Osteocyte (in vitro differentiated cells): ENCODE measurements around the gene GFOD1. TPM values are rescaled to one million over a fixed set of nuclear protein-coding genes. Genes with fewer than 3 reads are reported as not detected.

Experiments
- DNase-seq: peaks from one replicate; pipeline ENCODE4 v3.0.0; 2021; ENCODE audit warnings: mixed read lengths; ENCODE audit not compliant: unreplicated experiment; ENCODE audit errors: extremely low spot score
- H3K27ac Mint-ChIP-seq: one replicate; pipeline ENCODE4 v1.8.0; 2021; ENCODE audit warnings: mild to moderate bottlenecking, mixed read lengths; ENCODE audit not compliant: unreplicated experiment
- H3K27me3 Mint-ChIP-seq: one replicate; pipeline ENCODE4 v1.8.0; 2021; ENCODE audit warnings: mixed read lengths; ENCODE audit not compliant: unreplicated experiment
- H3K36me3 Mint-ChIP-seq: one replicate; pipeline ENCODE4 v1.8.0; 2021; ENCODE audit warnings: mixed read lengths; ENCODE audit not compliant: unreplicated experiment
- H3K4me1 Mint-ChIP-seq: one replicate; pipeline ENCODE4 v1.8.0; 2021; ENCODE audit warnings: mixed read lengths; ENCODE audit not compliant: unreplicated experiment
- H3K4me3 Mint-ChIP-seq: one replicate; pipeline ENCODE4 v1.8.0; 2021; ENCODE audit warnings: mild to moderate bottlenecking, moderate library complexity, mixed read lengths; ENCODE audit not compliant: unreplicated experiment
- H3K9me3 Mint-ChIP-seq: one replicate; pipeline ENCODE4 v1.8.0; 2021; ENCODE audit warnings: mixed read lengths; ENCODE audit not compliant: unreplicated experiment
- CTCF ChIP-seq: fragments of 200-600 bp; sonication (generic); IDR thresholded peaks from 2 replicates; pipeline ENCODE4 v1.5.0; 2021; ENCODE audit warnings: antibody characterized with exemption, mild to moderate bottlenecking, moderate library complexity
- total RNA-seq: library from RNA; stranded (reverse); gene quantifications from 2 replicates; pipeline ENCODE4 v1.2.1, GENCODE V29; 2021

The GFOD1 gene
- total RNA-seq, 1 donor from 2014 or later: 0.89 TPM

- no peaks in the 10 kb centered on the region for H3K9me3 Mint-ChIP-seq
- H3K4me1 Mint-ChIP-seq: no peaks in the 10 kb centered on the region
- no peak for TF ChIP-seq CTCF
- no peak overlapping the region for H3K27ac Mint-ChIP-seq
- no peak for DNase-seq
- H3K36me3 Mint-ChIP-seq: no peaks in the 10 kb centered on the region
- H3K27me3 Mint-ChIP-seq: no peaks in the 10 kb centered on the region
- no peak overlapping the region for H3K4me3 Mint-ChIP-seq
Measured at GRCh38 chr6:13478525-13478966, 8.9 kb downstream of the GFOD1 start.

GRCh38 chr6:13474787-13475186 lies 12.6 kb downstream of the GFOD1 start:
- no peak overlapping the region for H3K4me3 Mint-ChIP-seq
- H3K36me3 Mint-ChIP-seq: no peaks in the 10 kb centered on the region
- peak; percentile 10 for DNase-seq
- no peak for TF ChIP-seq CTCF
- H3K27me3 Mint-ChIP-seq: no peaks in the 10 kb centered on the region
- no peaks in the 10 kb centered on the region for H3K9me3 Mint-ChIP-seq
- H3K4me1 Mint-ChIP-seq: peaks cover 7% of the 10 kb centered on the region
- H3K27ac Mint-ChIP-seq: no peak overlapping the region

GRCh38 chr6:13474360-13474759 lies 13.0 kb downstream of the GFOD1 start:
- Mint-ChIP-seq H3K4me1 (peaks cover 7% of the 10 kb centered on the region), H3K27me3 (no peaks in the 10 kb centered on the region), H3K4me3 (no peak overlapping the region), H3K9me3 (no peaks in the 10 kb centered on the region), H3K36me3 (no peaks in the 10 kb centered on the region), H3K27ac (no peak overlapping the region)
- TF ChIP-seq CTCF: no peak
- DNase-seq: no peak

- H3K27me3 Mint-ChIP-seq: no peaks in the 10 kb centered on the region
- H3K36me3 Mint-ChIP-seq: no peaks in the 10 kb centered on the region
- TF ChIP-seq CTCF: no peak
- H3K4me1 Mint-ChIP-seq: peaks cover 7% of the 10 kb centered on the region
- DNase-seq: peak; percentile 48
- H3K27ac Mint-ChIP-seq: no peak overlapping the region
- H3K4me3 Mint-ChIP-seq: no peak overlapping the region
- no peaks in the 10 kb centered on the region for H3K9me3 Mint-ChIP-seq
Measured at GRCh38 chr6:13473768-13474165, 13.6 kb downstream of the GFOD1 start.

- no peaks in the 10 kb centered on the region for H3K9me3 Mint-ChIP-seq
- no peak overlapping the region for H3K27ac Mint-ChIP-seq
- no peak overlapping the region for H3K4me3 Mint-ChIP-seq
- peak; percentile 25 for DNase-seq
- no peak for TF ChIP-seq CTCF
- no peaks in the 10 kb centered on the region for H3K36me3 Mint-ChIP-seq
- no peaks in the 10 kb centered on the region for H3K27me3 Mint-ChIP-seq
- H3K4me1 Mint-ChIP-seq: peaks cover 7% of the 10 kb centered on the region
Measured at GRCh38 chr6:13472976-13473767, 14.2 kb downstream of the GFOD1 start.
